GM12864 (cell line): ENCODE measurements around the gene CACNA2D1.

Experiments
- DNase-seq: peaks from one replicate; pipeline ENCODE4 v3.0.0-alpha.2; 2011; ENCODE audit warnings: low read depth
- H3K4me3 ChIP-seq: 2 replicates; pipeline ENCODE4 v1.5.1; 2011; ENCODE audit warnings: mild to moderate bottlenecking, low read depth, low read length, control low read depth
- TF ChIP-seq, protein P1 (sequence below): IDR thresholded peaks from 2 replicates; pipeline ENCODE4 v1.5.1; 2011; ENCODE audit warnings: low read depth, mild to moderate bottlenecking, moderate library complexity, low read length, control low read depth, inconsistent platforms; ENCODE audit errors: missing control alignments

The CACNA2D1 gene

DNA sequence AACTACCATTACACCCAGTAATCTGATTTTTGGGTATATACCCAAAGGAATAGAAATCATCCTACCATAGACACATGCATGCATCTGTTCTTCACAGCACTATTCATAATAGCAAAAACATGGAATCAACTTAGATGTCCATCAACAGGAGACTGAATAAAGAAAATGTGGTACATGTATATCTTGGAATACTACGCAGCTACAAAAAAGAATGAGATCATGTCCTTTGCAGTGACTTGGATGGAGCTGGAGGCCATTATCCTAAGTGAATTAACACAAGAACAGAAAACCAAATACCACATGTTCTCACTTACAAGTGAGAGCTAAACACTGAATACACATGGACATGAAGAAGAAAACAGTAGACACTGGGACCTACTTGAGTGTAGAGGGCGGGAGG is 254.9 kb downstream of the CACNA2D1 start:
- TF ChIP-seq, protein P1, sequence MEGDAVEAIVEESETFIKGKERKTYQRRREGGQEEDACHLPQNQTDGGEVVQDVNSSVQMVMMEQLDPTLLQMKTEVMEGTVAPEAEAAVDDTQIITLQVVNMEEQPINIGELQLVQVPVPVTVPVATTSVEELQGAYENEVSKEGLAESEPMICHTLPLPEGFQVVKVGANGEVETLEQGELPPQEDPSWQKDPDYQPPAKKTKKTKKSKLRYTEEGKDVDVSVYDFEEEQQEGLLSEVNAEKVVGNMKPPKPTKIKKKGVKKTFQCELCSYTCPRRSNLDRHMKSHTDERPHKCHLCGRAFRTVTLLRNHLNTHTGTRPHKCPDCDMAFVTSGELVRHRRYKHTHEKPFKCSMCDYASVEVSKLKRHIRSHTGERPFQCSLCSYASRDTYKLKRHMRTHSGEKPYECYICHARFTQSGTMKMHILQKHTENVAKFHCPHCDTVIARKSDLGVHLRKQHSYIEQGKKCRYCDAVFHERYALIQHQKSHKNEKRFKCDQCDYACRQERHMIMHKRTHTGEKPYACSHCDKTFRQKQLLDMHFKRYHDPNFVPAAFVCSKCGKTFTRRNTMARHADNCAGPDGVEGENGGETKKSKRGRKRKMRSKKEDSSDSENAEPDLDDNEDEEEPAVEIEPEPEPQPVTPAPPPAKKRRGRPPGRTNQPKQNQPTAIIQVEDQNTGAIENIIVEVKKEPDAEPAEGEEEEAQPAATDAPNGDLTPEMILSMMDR, result no peak
- H3K4me3 ChIP-seq, result no peak overlapping the region
- no peak for DNase-seq

DNA sequence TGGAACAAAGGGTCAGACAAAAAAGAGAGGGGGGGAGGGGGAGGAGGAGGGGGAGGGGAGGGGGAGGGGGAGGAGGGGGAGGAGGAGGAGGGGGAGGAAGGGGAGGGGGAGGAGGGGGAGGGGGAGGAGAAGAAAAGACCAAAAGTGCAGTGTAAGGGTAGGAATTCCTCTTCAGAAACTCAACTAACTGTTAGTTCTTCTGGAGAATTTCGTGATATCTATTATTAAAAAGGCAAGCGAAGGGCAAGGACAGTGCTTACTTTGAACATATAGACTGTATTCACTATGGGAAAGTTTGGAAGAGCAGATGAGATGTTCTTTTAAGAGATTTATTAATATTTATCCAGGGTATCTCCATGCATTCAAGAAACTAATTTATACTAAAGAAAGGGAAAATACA is 258.1 kb downstream of the CACNA2D1 start:
- TF ChIP-seq, protein P1, result no peak
- DNase-seq, result no peak
- no peak overlapping the region for H3K4me3 ChIP-seq

DNA sequence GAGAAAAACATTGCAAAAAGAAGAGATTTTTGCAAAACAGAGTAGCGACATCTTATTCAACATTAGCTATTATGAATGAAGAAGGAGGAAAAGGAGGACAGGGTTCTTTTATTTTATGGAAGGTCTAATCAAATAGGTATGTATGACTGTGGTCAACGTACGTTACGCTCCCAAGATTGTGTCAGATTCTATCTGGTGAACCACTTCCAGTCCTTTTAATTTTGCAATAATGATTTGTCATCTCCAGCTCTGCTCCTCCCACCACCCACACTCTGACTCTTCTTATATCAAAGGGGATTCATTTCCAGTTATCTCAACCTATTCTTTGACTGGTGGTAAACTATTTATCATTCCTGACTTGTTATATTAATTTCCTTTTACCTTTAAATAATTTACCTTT is 259.9 kb downstream of the CACNA2D1 start:
- H3K4me3 ChIP-seq, result no peak overlapping the region
- TF ChIP-seq, protein P1, result no peak
- DNase-seq, result no peak

DNA sequence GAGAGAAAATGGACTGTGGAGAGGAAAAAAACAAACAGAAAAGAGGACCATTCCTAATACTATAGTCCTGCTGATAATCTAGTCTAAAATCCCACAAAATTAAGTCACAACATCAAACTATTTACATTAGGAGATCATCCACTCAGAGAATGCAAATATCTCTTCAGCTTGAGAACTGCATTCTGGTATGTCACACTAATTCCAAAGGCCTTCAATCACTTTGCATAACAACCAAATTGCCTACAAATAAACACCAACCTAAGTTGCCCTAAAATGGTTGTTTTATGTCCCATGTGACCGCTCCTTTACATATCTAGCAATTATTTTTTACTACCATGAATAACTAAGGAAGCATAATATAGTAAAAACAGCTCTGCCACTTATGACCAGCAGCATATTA is 264.3 kb downstream of the CACNA2D1 start:
- no peak for DNase-seq
- H3K4me3 ChIP-seq, result no peak overlapping the region
- TF ChIP-seq, protein P1, result no peak

DNA sequence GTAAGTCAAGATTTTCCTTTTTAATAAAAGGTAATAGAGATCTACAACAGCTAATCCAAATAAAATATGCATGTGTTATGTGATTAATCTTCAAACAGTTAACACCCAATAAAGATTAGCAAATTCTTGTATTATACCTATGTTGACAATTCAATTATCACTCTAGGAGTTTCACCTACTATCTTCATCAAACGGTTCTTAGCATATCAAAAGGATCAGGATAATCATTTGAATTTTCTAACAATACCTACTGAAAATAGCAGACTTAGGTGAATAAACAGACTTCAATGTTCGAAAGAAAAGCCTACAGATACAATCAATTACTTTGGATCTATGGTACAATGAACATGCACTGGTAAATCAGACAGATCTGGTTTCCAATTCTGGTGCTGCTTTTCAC is 268.3 kb downstream of the CACNA2D1 start:
- DNase-seq, result no peak
- H3K4me3 ChIP-seq, result no peak overlapping the region
- TF ChIP-seq, protein P1, result no peak

DNA sequence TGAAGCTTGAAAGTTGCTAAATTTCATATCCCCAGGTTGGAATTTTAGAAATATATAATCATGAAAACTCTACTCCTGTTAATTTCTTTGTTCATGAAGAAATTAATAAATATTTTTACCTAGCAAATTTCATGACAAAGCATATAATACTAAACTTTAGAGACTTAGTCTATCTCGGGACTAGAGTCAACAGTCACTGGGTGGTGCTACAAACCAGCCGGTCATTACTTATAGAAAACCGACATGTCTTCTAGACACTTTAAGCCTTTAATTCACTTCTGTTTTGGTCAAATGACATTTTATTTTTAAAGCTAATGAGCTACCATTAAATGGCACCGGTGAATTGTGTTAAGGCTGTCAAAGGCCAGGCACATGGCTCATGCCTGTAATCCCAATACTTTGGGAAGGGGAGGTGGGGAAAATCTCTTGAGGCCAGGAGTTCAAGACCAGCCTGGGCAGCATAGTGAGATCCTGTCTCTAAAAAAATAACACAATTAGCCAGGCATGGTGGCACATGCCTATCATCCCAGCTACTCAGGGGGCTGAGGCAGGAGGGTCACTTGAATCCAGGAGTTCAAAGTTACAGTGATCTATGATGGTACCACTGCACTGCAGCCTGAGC is 270.1 kb downstream of the CACNA2D1 start:
- DNase-seq, result no peak
- no peak overlapping the region for H3K4me3 ChIP-seq
- TF ChIP-seq, protein P1, result no peak

DNA sequence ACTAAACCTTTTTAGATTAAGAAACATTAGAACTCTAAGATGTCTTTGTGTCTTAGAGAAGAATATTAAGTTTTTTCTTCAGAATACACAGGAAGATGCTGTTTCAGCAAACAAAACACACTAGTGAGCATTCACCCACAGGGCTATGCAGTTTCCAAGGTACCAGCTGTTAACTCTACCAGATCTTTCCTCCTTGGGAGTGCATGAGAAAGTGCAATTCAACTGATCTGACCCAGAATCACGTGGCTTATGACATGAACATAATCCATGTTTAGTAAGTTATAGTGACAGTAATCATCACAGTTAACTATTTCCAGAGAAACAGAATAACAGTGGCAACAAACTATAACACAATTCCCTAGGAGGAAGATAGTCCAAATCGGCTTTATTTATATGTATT is 270.7 kb downstream of the CACNA2D1 start:
- DNase-seq, result no peak
- no peak overlapping the region for H3K4me3 ChIP-seq
- TF ChIP-seq, protein P1, result no peak
